Measurements from ENCODE around the gene ZNF385D. TPM values are rescaled to one million over a fixed set of nuclear protein-coding genes. Genes with fewer than 3 reads are reported as not detected.
A peak's percentile ranks its signal among the peaks of the same experiment; 100 is the strongest.

Gene ZNF385D
- total RNA-seq, 1 experiment from 2014 or later: 13.0 TPM

GRCh38 chr3:21752749-21753347, 1.8 kb upstream of the ZNF385D start:
- no TSS peak for BruUV-seq (replicated peaks)
- POLR2A ChIA-PET: no interaction called here

DNA sequence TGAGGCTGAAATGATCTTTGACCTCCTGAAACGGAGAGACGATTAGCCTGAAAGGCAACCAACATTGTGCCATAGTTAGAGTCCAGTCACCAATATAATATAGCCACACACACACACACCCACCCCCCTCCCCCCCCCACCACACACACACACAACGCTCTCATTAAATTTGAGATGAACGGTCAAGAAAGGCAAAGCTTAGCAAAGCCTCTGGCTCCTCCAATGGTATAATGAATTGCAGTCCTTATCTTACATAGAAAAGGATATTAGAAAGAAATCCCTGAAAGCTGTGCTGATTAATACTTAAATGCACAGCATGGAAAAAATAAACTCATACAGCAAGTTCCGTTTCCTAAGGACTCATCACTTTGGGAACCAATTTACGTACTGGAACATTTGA, 876 bp upstream of the ZNF385D start:
- Histone ChIP-seq H3K36me3 (ENCODE audit: control insufficient read depth, insufficient read depth, low read length) (no peaks in the 10 kb centered on the region), H3K27me3 (ENCODE audit: control insufficient read depth, insufficient read depth, low read length) (no peaks in the 10 kb centered on the region), H3K9me3 (ENCODE audit: control insufficient read depth, insufficient read depth, low read depth, low read length) (no peaks in the 10 kb centered on the region), H3K4me3 (ENCODE audit: low read depth in 2 of 2, low read length in 2 of 2) (no peak overlapping the region; a peak in 1 of 4 replicates), H3K27ac (ENCODE audit: low read length) (no peak overlapping the region), H3K4me1 (ENCODE audit: control insufficient read depth, insufficient read depth, low read length) (no peaks in the 10 kb centered on the region)
- ATAC-seq (no peak), DNase-seq (ENCODE audit: low read depth, low spot score) (no peak)
- POLR2A ChIA-PET: no interaction called here
- BruUV-seq (replicated peaks): no TSS peak
- no peak for TF ChIP-seq POLR2AphosphoS5 (IDR thresholded peaks at IDR 0.05; ENCODE audit: low read depth, low read length)
- no peak for TF ChIP-seq SIN3A (IDR thresholded peaks at IDR 0.05; ENCODE audit: borderline replicate concordance, insufficient read depth, low read depth, low read length)
- no peak for TF ChIP-seq TCF7L2 (IDR thresholded peaks at IDR 0.05; ENCODE audit: low read depth, low read length)
- no peak for TF ChIP-seq REST (IDR thresholded peaks at IDR 0.05; ENCODE audit: insufficient read depth in 1 of 2, low read depth in 2 of 2, low read length in 1 of 2)
- TF ChIP-seq, protein P1, sequence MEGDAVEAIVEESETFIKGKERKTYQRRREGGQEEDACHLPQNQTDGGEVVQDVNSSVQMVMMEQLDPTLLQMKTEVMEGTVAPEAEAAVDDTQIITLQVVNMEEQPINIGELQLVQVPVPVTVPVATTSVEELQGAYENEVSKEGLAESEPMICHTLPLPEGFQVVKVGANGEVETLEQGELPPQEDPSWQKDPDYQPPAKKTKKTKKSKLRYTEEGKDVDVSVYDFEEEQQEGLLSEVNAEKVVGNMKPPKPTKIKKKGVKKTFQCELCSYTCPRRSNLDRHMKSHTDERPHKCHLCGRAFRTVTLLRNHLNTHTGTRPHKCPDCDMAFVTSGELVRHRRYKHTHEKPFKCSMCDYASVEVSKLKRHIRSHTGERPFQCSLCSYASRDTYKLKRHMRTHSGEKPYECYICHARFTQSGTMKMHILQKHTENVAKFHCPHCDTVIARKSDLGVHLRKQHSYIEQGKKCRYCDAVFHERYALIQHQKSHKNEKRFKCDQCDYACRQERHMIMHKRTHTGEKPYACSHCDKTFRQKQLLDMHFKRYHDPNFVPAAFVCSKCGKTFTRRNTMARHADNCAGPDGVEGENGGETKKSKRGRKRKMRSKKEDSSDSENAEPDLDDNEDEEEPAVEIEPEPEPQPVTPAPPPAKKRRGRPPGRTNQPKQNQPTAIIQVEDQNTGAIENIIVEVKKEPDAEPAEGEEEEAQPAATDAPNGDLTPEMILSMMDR (IDR thresholded peaks at IDR 0.05): no peak
- CTCF ChIA-PET: interaction anchor here (0.9 kb wide), 1 partner anchor 143 kb away, joined by 4 read pairs; no protein-coding TSS in a partner anchor
- intact Hi-C loops (cut with micrococcal nuclease; ENCODE audit: unreplicated experiment) (loop anchor here (2.0 to 10.0 kb wide), 2 partner anchors 143 to 363 kb away; no protein-coding TSS in a partner anchor), in situ Hi-C loops (cut with HindIII; ENCODE audit: low pct_unique_long_range_greater_than_20kb, low sequenced_read_pairs) (no loop called here)

More at GRCh38 chr3:21752749-21753347, 1.8 kb upstream of the ZNF385D start:
- DNase-seq (ENCODE audit: low read depth, low spot score) (no peak), ATAC-seq (no peak)
- CTCF ChIA-PET: interaction anchor here (0.9 kb wide), 1 partner anchor 142 kb away, joined by 4 read pairs; no protein-coding TSS in a partner anchor
- in situ Hi-C loops (cut with HindIII; ENCODE audit: low pct_unique_long_range_greater_than_20kb, low sequenced_read_pairs) (no loop called here), intact Hi-C loops (cut with micrococcal nuclease; ENCODE audit: unreplicated experiment) (loop anchor here (2.0 to 10.0 kb wide), 2 partner anchors 142 to 362 kb away; no protein-coding TSS in a partner anchor)
- no peaks in the 10 kb centered on the region for H3K4me1 ChIP-seq (ENCODE audit: control insufficient read depth, insufficient read depth, low read length)
- no peaks in the 10 kb centered on the region for H3K27me3 ChIP-seq (ENCODE audit: control insufficient read depth, insufficient read depth, low read length)
- TF ChIP-seq TCF7L2 (IDR thresholded peaks at IDR 0.05; ENCODE audit: low read depth, low read length): no peak
- TF ChIP-seq, protein P1 (IDR thresholded peaks at IDR 0.05): peak; percentile 38; the same call in 1 of the 2 replicates
- TF ChIP-seq SIN3A (IDR thresholded peaks at IDR 0.05; ENCODE audit: borderline replicate concordance, insufficient read depth, low read depth, low read length): no peak
- no peak overlapping the region for H3K4me3 ChIP-seq (ENCODE audit: low read depth in 2 of 2, low read length in 2 of 2)
- no peaks in the 10 kb centered on the region for H3K36me3 ChIP-seq (ENCODE audit: control insufficient read depth, insufficient read depth, low read length)
- H3K27ac ChIP-seq (ENCODE audit: low read length): no peak overlapping the region
- H3K9me3 ChIP-seq (ENCODE audit: control insufficient read depth, insufficient read depth, low read depth, low read length): no peaks in the 10 kb centered on the region
